ENCODE data around the gene ACTR1B.
A peak's percentile ranks its signal among the peaks of the same experiment; 100 is the strongest.

DNA sequence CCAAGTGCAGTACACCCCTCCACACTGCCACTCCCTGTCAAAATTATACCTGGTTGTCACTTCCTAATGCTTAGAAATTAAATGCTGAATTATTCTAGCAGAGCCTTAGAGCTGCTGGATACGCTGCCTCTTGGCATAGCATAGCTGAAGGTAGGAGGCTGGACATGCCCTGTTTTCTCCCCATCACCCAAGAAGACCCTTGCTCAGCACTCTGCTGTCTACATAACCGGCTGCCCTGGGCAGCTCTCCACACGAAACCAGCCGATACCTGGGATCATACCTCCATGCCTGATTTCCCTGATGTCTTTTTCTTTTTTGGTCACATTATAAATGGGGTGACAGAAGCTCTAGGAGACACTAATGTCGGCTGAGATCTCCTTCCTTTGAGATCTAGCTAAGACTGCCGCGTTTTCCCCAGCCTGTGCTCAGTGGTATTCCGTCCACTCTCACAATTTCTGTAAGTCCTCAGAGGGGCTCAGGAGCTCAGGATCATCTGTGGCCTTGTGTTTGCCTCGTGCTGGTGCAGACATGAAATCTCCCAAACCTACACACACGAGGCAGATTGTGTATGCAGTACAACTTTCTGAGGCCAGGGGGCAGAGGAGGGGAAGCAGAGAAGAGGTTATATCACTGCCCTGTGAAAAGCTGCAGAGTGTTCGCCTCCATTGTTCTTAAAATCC lies 36.1 kb upstream of the ACTR1B start:
- TF ChIP-seq, protein P1, sequence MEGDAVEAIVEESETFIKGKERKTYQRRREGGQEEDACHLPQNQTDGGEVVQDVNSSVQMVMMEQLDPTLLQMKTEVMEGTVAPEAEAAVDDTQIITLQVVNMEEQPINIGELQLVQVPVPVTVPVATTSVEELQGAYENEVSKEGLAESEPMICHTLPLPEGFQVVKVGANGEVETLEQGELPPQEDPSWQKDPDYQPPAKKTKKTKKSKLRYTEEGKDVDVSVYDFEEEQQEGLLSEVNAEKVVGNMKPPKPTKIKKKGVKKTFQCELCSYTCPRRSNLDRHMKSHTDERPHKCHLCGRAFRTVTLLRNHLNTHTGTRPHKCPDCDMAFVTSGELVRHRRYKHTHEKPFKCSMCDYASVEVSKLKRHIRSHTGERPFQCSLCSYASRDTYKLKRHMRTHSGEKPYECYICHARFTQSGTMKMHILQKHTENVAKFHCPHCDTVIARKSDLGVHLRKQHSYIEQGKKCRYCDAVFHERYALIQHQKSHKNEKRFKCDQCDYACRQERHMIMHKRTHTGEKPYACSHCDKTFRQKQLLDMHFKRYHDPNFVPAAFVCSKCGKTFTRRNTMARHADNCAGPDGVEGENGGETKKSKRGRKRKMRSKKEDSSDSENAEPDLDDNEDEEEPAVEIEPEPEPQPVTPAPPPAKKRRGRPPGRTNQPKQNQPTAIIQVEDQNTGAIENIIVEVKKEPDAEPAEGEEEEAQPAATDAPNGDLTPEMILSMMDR (IDR thresholded peaks at IDR 0.05), result peak; percentile 77
- TF ChIP-seq ZFX (IDR thresholded peaks at IDR 0.05; ENCODE audit: borderline replicate concordance), result no peak

Data from 22Rv1 (cell line).